NCI-H524 (cell line): ENCODE data around the gene PKP1.

Experiments
- DNase-seq, 2 experiments: peaks; one replicate each; lab custom pipeline; 2025; lab: John Stamatoyannopoulos, UW

The PKP1 gene

GRCh38 chr1:201350884-201351283 lies 67.6 kb downstream of the PKP1 start:
- no peak for DNase-seq

DNA sequence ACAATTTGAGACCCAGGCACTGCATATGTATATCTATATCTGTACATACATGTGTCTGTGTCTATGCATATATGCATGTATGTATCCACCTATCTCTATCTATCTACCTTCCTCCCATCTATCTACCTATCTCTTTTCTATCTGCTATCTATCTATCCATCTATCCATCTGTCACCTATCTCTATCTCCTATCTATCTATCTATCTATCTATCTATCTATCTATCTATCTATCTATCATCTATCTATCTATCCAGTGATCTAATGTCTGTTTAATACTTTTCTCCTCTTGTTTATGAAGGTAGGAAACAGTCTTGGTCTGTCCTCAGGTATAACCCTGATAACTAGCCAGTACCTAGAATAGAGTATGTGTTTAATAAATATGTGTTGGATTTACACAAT lies 68.3 kb downstream of the PKP1 start:
- no peak for DNase-seq

- DNase-seq = no peak
Measured at GRCh38 chr1:201353186-201353940, 70.1 kb downstream of the PKP1 start.

DNA sequence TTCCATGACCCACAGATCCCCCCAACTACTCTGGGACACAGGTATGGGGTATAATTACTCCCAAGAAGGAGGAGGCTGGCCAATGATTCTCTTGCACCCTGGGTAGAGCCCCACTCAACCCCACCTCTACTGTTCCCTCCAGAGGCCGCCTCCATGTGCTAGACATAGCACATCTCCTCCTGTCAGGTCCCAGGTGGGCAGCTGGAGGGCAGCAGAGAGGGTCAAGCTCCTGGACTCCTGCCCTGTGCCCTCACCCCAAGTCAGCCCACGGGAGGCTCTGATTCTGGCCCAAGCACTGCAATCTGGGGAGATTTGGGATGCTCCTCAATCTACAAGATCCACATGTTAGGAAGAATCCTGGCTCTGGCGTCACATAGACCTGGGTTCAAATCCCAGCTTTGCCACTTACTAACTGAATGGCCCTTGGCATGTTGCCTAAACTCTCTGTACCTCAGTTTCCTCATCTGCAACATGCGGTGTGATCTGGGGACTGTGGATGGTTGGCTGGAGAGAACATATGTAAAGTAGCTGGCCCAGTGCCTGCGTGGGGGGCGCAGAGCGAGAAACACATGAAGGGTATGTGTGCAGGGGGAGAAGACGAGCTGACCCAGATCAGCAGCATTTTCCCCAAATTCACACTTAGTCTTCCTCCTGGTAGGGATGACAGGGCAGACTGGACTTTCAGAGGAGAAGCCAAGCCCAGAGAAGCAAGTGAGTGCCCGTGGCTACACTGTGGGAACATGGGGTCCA lies 71.0 kb downstream of the PKP1 start:
- DNase-seq = no peak

DNA sequence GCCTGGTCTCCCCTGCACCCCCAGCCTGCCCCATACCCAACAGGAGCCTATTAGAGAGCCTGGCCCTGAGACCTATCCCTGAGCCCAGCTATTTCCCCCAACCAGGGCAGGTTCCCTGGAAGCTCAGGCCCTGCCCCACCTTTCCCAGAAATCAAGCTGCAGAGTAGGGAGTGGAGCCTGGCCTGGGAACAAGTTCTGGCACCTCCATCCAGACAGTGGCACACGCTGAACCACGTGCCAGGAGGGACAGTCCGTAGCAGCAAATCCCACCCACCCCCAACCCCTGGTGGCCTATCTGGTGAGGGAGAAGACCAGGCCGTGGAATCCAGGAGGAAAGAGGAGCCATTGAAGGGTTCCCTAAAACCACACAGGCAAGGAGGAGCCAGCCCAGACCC lies 71.6 kb downstream of the PKP1 start:
- DNase-seq = no peak

- DNase-seq = no peak
Measured at GRCh38 chr1:201355471-201355870, 72.2 kb downstream of the PKP1 start.

DNA sequence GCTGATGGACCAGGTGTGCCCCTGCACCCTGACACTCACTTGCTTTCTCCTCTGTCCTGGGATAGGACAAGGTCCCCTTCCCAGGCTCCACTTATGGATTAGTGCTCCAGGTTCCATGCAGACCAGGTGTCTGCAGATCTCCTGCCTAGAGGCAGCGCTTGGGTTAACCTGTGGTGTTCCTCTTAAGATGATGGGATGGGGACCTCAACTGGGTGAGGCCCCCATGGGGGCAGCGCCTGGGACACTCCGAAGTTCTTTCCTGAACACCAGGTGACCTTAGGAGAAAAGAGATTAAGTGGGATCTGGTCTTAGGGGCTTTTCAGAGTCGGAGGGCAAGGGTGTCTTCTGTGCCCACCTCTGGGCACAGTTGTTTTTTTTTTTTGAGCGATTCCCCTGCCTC lies 72.9 kb downstream of the PKP1 start:
- DNase-seq = no peak

- no peak for DNase-seq
Measured at GRCh38 chr1:201356701-201357100, 73.4 kb downstream of the PKP1 start.

- no peak for DNase-seq
Measured at GRCh38 chr1:201357211-201357610, 73.9 kb downstream of the PKP1 start.

GRCh38 chr1:201357636-201358348 lies 74.5 kb downstream of the PKP1 start:
- no peak for DNase-seq

- DNase-seq = no peak
Measured at GRCh38 chr1:201358596-201358995, 75.3 kb downstream of the PKP1 start.

DNA sequence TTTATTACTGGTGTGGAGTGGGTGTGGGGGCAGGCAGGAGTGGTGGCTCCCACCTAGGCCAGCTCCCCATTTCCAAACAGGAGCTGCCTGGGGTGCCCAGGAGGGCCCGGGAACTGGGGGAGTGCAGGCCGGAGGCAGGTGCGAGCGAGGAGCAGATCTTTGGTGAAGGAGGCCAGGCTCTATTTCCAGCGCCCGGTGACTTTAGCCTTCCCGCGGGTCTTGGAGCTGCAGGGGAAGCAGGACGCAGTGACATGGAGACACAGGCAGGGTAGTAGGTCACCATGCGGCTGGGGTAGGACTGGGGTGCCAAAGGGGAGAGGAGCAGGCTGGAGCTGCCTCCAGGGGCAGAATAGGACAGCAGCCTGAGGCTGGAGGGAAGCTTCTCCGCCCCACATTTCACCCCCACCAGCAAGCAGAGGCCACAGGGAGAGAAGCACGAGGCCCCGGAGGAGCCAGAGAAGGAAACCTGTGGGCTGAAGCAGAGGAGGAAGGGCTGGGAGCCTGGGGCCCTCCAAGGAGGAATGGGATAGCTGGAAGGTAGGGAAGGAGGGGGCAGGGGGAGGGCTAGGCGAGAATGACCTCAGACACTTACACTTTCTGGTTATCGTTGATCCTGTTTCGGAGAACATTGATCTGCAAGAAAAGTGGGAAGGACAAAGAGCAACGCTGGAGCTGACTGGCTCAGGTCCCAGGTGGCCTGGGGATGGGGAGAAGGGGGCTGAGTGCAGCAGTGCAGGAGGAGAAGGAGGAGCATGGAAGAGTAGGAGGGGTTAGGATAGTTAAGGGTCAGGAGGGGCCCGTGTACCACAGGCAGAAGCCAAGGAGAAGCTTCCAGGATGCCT lies 75.9 kb downstream of the PKP1 start:
- no peak for DNase-seq

DNA sequence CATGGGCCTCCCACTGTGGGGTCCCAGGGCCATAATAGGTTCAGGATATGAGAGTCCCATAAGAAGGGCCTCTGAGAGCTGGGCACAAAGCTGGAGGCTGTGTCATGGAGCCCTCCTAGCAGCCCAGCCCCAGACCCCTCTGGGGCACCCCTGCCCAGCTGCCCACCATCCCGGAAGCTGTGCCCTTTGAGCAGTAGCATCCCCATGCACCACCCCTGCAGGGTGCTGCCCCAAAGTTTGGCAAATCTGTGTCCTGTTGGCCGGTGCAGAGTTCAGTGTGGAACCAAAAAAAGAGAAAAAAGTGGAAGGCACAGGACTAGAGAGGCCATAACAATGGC lies 76.5 kb downstream of the PKP1 start:
- DNase-seq = no peak

- DNase-seq = no peak
Measured at GRCh38 chr1:201360486-201360885, 77.2 kb downstream of the PKP1 start.

DNA sequence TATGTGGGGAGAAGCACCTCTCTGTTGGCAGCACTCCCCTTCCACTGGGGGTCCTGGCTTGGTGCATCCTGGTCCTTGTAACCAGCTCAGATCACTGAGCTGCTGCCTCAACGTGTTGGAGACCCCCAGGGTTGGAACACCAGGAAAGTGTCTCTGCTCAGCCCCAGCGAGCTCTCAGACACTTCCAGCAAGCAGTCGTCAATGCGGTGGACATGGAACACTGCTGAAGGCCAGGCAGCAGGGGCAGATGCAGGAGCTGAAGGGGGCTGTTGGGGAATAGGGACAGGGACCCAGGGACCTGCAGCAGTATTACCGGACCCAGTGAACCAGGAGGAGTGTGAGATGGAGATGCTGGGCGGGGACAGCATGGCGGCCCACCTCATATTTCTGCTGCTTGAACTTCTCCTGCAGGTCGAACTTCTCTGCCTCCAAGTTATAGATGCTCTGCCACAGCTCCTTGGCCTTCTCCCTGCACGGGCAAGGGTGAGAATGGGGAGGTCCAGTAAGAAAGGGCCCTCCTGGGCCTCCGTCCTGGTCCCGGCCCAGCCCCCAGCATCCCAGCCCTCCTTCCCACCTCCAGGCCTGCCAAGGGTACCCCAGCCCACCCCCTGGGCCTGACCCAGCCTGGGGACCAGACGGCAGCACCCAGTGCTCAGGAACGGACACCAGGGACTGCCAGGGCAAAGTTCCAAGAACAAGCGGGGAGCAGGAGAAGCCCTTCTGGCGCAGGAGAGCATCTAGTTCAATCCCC lies 77.8 kb downstream of the PKP1 start:
- no peak for DNase-seq

GRCh38 chr1:201361652-201362504 lies 78.6 kb downstream of the PKP1 start:
- DNase-seq = peak in 1 of 2 experiments; percentile 39

- DNase-seq = no peak
Measured at GRCh38 chr1:201362906-201363305, 79.6 kb downstream of the PKP1 start.

GRCh38 chr1:201363467-201363866 lies 80.2 kb downstream of the PKP1 start:
- no peak for DNase-seq

GRCh38 chr1:201364808-201365105 lies 81.5 kb downstream of the PKP1 start:
- peak in 1 of 2 experiments; percentile 54 for DNase-seq

- no peak for DNase-seq
Measured at GRCh38 chr1:201365251-201365650, 81.9 kb downstream of the PKP1 start.

DNA sequence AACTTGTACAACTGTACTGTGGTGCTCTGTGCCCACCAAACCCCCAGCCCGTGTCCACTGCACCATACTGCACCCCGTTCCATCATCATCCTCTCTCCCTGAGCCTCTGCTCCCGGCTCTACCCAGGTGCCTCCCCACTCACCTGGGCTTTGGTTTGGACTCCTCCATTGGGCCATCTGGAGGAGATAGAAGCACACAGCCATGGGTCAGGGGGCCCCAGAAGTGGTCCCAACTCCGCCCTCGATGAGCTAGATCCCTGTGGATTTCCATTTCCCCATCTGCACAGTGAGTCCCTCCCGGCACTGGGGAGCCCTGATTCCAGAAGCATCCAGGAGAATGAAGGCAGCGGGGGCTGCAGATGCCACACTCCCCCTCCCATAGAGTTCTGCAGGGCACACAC lies 83.4 kb downstream of the PKP1 start:
- no peak for DNase-seq
